ENCODE results near the gene LRTM1. TPM values are rescaled to one million over a fixed set of nuclear protein-coding genes. Genes with fewer than 3 reads are reported as not detected.

LRTM1 gene
- total RNA-seq, 2 donors from 2014 or later, result 2.0 TPM; not detected in 1

GRCh38 chr3:54936561-54936960 is 8.7 kb upstream of the LRTM1 start:
- H3K27ac ChIP-seq, result no peak overlapping the region
- no peak for TF ChIP-seq CTCF (IDR thresholded peaks at IDR 0.05)
- TF ChIP-seq POLR2A (IDR thresholded peaks at IDR 0.05), result no peak
- TF ChIP-seq POLR2AphosphoS5 (IDR thresholded peaks at IDR 0.05), result no peak
- intact Hi-C loops (cut with DNase I), result no loop called here
- no peak for DNase-seq (ENCODE audit: low spot score)
- H3K36me3 ChIP-seq, result no peaks in the 10 kb centered on the region
- no peaks in the 10 kb centered on the region for H3K4me1 ChIP-seq (replicated peaks)
- no peak overlapping the region for H3K4me3 ChIP-seq
- H3K27me3 ChIP-seq (replicated peaks; ENCODE audit: insufficient read depth), result no peaks in the 10 kb centered on the region
- 92% methylated on average over 5 of the region's 5 CpGs for WGBS
- no peaks in the 10 kb centered on the region for H3K9me3 ChIP-seq

- Histone ChIP-seq H3K27me3 (replicated peaks; ENCODE audit: insufficient read depth) (no peaks in the 10 kb centered on the region), H3K36me3 (no peaks in the 10 kb centered on the region), H3K27ac (no peak overlapping the region), H3K4me1 (replicated peaks) (no peaks in the 10 kb centered on the region), H3K4me3 (no peak overlapping the region), H3K9me3 (no peaks in the 10 kb centered on the region)
- 87% methylated on average over 3 of the region's 3 CpGs for WGBS
- intact Hi-C loops (cut with DNase I), result no loop called here
- no peak for TF ChIP-seq POLR2A (IDR thresholded peaks at IDR 0.05)
- no peak for TF ChIP-seq CTCF (IDR thresholded peaks at IDR 0.05)
- TF ChIP-seq POLR2AphosphoS5 (IDR thresholded peaks at IDR 0.05), result no peak
- no peak for DNase-seq (ENCODE audit: low spot score)
Measured at GRCh38 chr3:54935869-54936268, 8.0 kb upstream of the LRTM1 start.

GRCh38 chr3:54932606-54933005 is 4.7 kb upstream of the LRTM1 start:
- Histone ChIP-seq H3K27ac (no peak overlapping the region), H3K9me3 (no peaks in the 10 kb centered on the region), H3K4me3 (no peak overlapping the region), H3K36me3 (no peaks in the 10 kb centered on the region), H3K27me3 (replicated peaks; ENCODE audit: insufficient read depth) (no peaks in the 10 kb centered on the region), H3K4me1 (replicated peaks) (no peaks in the 10 kb centered on the region)
- 72% methylated on average over 4 of the region's 4 CpGs for WGBS
- intact Hi-C loops (cut with DNase I), result no loop called here
- DNase-seq (ENCODE audit: low spot score), result no peak
- no peak for TF ChIP-seq POLR2AphosphoS5 (IDR thresholded peaks at IDR 0.05)
- TF ChIP-seq CTCF (IDR thresholded peaks at IDR 0.05), result no peak
- TF ChIP-seq POLR2A (IDR thresholded peaks at IDR 0.05), result no peak

- H3K36me3 ChIP-seq, result no peaks in the 10 kb centered on the region
- no peak for DNase-seq (ENCODE audit: low spot score)
- no peaks in the 10 kb centered on the region for H3K27me3 ChIP-seq (replicated peaks; ENCODE audit: insufficient read depth)
- whole genome bisulfite sequencing, result 69% methylated on average over 4 of the region's 4 CpGs
- no peak for TF ChIP-seq POLR2AphosphoS5 (IDR thresholded peaks at IDR 0.05)
- TF ChIP-seq CTCF (IDR thresholded peaks at IDR 0.05), result no peak
- TF ChIP-seq POLR2A (IDR thresholded peaks at IDR 0.05), result no peak
- H3K9me3 ChIP-seq, result no peaks in the 10 kb centered on the region
- intact Hi-C loops (cut with DNase I), result no loop called here
- H3K27ac ChIP-seq, result no peak overlapping the region
- H3K4me1 ChIP-seq (replicated peaks), result no peaks in the 10 kb centered on the region
- H3K4me3 ChIP-seq, result no peak overlapping the region
Measured at GRCh38 chr3:54931182-54931581, 3.3 kb upstream of the LRTM1 start.

GRCh38 chr3:54918516-54918915 is 9.3 kb downstream of the LRTM1 start:
- H3K9me3 ChIP-seq, result no peaks in the 10 kb centered on the region
- H3K4me1 ChIP-seq (replicated peaks), result no peaks in the 10 kb centered on the region
- no peaks in the 10 kb centered on the region for H3K27me3 ChIP-seq (replicated peaks; ENCODE audit: insufficient read depth)
- TF ChIP-seq CTCF (IDR thresholded peaks at IDR 0.05), result no peak
- TF ChIP-seq POLR2AphosphoS5 (IDR thresholded peaks at IDR 0.05), result no peak
- TF ChIP-seq POLR2A (IDR thresholded peaks at IDR 0.05), result no peak
- WGBS, result 92% methylated on average over 12 of the region's 12 CpGs
- H3K36me3 ChIP-seq, result no peaks in the 10 kb centered on the region
- no peak for DNase-seq (ENCODE audit: low spot score)
- no peak overlapping the region for H3K4me3 ChIP-seq
- no peak overlapping the region for H3K27ac ChIP-seq
- intact Hi-C loops (cut with DNase I), result no loop called here
